Hair follicle dermal papilla cell (primary cell): ENCODE data around the gene COPS7B. TPM values are rescaled to one million over a fixed set of nuclear protein-coding genes. Genes with fewer than 3 reads are reported as not detected.

Experiments
- small RNA-seq: library from RNA; depleted of rRNA; stranded (forward); fragments of <200 nt; gene quantifications from one replicate; pipeline ENCODE3, GENCODE V24; 2012
- total RNA-seq: library from RNA; depleted of rRNA; stranded (reverse); fragments of >200 nt; gene quantifications from 2 replicates; pipeline ENCODE4 v1.2.3, GENCODE V29; 2012

COPS7B gene
- total RNA-seq = 18.6 and 21.1 TPM in 2 replicates

GRCh38 chr2:231786177-231786916, at the start of gene COPS7B:
Gene COPS7B, plus strand, starts transcription at chr2:231786445. Its CDS starts 2,126 bp downstream, at chr2:231788571.

GRCh38 chr2:231780909-231781797, 5.1 kb upstream of the COPS7B start, which contains the start of gene PDE6D:
Gene PDE6D, minus strand, starts transcription at chr2:231781282. Its CDS starts 168 bp downstream, at chr2:231781114.

Small RNA genes within 50 kb of the gene (small RNA-seq; reads per million reads assigned to genes)
- not detected for gene AC073476.4

Other genes starting within 250 kb of the COPS7B start
- gene TEX44, start 193.6 kb upstream of the COPS7B start, total RNA-seq = not detected in 2 replicates
- 371 and 477 TPM in 2 replicates for gene PTMA, start 77.9 kb upstream of the COPS7B start, total RNA-seq
- gene PDE6D, start 5.2 kb upstream of the COPS7B start, total RNA-seq = 13.5 and 16.5 TPM in 2 replicates
- gene NPPC, start 140.0 kb downstream of the COPS7B start, total RNA-seq = not detected in 2 replicates
- 28.5 and 29.9 TPM in 2 replicates for gene DIS3L2, start 175.3 kb downstream of the COPS7B start, total RNA-seq